Neural cell (in vitro differentiated cells): ENCODE measurements around the gene NUDT9.

Experiments
- EP300 ChIP-seq: fragments of 450-650 bp; conservative IDR thresholded peaks from 2 replicates; pipeline ENCODE4 v1.6.1; 2014; ENCODE audit warnings: antibody characterized with exemption, mild to moderate bottlenecking, moderate library complexity; ENCODE audit not compliant: poor library complexity, severe bottlenecking
- TF ChIP-seq, protein P1 (sequence below): fragments of 450-650 bp; IDR thresholded peaks from 2 replicates; pipeline ENCODE4 v1.5.1; 2014; ENCODE audit warnings: antibody characterized with exemption, mild to moderate bottlenecking, moderate library complexity; ENCODE audit not compliant: poor library complexity, severe bottlenecking

DNA sequence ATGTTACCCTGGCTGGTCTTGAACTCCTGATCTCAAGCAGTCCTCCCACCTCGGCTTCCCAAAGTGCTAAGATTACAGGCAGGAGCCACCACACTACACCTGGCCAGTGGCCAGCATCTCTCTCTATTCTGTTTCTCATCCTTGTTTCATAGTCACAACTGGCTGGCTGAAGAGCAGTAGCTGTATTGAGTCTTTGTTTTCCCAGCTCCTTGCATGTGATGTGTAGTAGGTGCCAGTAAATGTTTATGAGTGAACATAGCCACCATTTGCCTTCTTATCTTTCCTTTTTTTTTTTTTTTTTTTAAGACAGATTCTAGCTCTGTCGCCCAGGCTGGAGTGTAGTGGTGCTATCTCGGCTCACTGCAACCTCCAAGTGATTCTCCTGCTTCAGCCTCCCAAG lies 23.6 kb downstream of the NUDT9 start:
- TF ChIP-seq, protein P1, sequence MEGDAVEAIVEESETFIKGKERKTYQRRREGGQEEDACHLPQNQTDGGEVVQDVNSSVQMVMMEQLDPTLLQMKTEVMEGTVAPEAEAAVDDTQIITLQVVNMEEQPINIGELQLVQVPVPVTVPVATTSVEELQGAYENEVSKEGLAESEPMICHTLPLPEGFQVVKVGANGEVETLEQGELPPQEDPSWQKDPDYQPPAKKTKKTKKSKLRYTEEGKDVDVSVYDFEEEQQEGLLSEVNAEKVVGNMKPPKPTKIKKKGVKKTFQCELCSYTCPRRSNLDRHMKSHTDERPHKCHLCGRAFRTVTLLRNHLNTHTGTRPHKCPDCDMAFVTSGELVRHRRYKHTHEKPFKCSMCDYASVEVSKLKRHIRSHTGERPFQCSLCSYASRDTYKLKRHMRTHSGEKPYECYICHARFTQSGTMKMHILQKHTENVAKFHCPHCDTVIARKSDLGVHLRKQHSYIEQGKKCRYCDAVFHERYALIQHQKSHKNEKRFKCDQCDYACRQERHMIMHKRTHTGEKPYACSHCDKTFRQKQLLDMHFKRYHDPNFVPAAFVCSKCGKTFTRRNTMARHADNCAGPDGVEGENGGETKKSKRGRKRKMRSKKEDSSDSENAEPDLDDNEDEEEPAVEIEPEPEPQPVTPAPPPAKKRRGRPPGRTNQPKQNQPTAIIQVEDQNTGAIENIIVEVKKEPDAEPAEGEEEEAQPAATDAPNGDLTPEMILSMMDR: no peak
- TF ChIP-seq EP300: no peak
